ENCODE data around the gene CHD5. TPM values are rescaled to one million over a fixed set of nuclear protein-coding genes. Genes with fewer than 3 reads are reported as not detected.
"Not testable (repeated sequence)": the region's sequence is repeated elsewhere in the genome, so short reads cannot be mapped to it uniquely, and the experiment has no call there.

The CHD5 gene
- total RNA-seq, 1 experiment from 2014 or later, result 0.53 TPM

DNA sequence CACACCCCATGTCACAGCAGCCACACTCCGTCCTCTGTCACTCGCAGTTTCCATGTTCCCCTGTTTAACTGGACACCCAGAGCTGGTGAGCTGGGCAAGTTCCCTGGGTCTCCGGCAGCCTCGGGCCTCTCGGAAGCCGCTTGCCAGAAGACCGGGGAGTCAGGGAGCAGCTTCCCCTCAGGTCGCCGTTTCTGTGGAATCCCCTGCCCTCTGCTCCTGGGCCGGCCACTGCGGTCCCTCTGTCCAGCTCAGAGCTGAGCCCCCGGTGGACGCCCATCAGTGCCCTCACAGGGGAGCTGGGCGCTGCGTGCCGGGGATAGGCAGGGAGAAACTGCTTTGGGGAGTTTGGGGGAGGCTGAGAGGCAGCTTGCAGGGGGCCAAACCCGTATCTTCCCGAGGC, 96.7 kb downstream of the CHD5 start:
- Histone ChIP-seq H3K27me3 (replicated peaks) (no peaks in the 10 kb centered on the region), H3K9me3 (replicated peaks) (no peaks in the 10 kb centered on the region)

DNA sequence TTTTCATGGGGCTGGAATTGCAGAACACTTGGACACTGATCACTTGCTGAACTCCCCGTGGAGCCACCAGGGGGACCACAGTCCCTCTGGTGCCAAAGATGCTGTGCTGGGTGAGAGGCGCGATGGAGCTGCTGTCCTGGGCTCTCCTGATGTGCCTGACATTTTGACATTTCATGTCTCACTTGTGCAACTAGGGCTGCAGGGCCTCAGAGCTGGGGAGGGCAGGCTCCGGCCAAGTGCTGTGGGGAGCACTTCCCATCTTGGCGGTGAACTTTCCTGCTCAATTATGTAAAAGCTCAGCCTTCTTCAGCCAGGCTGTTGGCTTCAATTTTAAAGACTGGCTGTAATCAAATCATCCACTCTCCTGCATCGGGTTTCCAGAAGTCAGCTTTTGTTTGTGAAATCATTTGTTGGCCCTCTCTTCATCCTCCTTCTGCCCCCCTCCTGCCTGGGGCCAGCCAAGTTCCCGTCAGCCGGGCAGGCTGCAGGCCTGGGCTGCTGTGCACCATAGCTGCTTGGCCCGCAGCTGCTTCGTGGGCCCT, 97.6 kb downstream of the CHD5 start:
- no peaks in the 10 kb centered on the region for H3K36me3 ChIP-seq
- no peaks in the 10 kb centered on the region for H3K27me3 ChIP-seq (replicated peaks)
- H3K4me1 ChIP-seq (replicated peaks), result no peaks in the 10 kb centered on the region
- no peak overlapping the region for H3K27ac ChIP-seq
- H3K9me3 ChIP-seq (replicated peaks), result no peaks in the 10 kb centered on the region
- H3K4me3 ChIP-seq, result no peak overlapping the region
- no peak for DNase-seq (ENCODE audit: low read depth in 1 of 2, low spot score in 2 of 2)

More for the DNA sequence above, 96.7 kb downstream of the CHD5 start:
- Histone ChIP-seq H3K27ac (no peak overlapping the region), H3K4me1 (replicated peaks) (no peaks in the 10 kb centered on the region), H3K4me3 (no peak overlapping the region), H3K36me3 (no peaks in the 10 kb centered on the region)
- DNase-seq (ENCODE audit: low read depth in 1 of 2, low spot score in 2 of 2), result no peak

DNA sequence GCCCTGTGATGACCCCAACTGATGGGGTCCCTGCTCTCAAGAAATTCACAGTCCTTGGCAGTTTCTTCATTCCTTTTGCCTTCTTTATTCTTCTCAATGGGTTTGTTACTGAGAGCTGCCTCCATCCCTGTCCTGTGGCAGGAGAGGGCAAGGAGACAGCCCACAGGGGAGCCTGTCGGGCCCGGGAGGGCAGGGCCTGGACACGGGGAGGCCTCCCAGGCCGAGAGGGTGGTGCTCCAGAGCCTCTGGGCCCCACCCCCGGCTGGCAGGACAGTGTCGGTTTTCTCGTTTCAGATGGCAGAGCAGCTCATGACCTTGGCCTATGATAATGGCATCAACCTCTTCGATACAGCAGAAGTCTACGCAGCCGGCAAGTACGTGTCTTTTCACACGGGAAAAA, 98.2 kb downstream of the CHD5 start:
- no peak overlapping the region for H3K27ac ChIP-seq
- H3K9me3 ChIP-seq (replicated peaks), result no peaks in the 10 kb centered on the region
- no peaks in the 10 kb centered on the region for H3K27me3 ChIP-seq (replicated peaks)
- no peak overlapping the region for H3K4me3 ChIP-seq
- no peak for DNase-seq (ENCODE audit: low read depth in 1 of 2, low spot score in 2 of 2)
- no peaks in the 10 kb centered on the region for H3K36me3 ChIP-seq
- H3K4me1 ChIP-seq (replicated peaks), result no peaks in the 10 kb centered on the region

DNA sequence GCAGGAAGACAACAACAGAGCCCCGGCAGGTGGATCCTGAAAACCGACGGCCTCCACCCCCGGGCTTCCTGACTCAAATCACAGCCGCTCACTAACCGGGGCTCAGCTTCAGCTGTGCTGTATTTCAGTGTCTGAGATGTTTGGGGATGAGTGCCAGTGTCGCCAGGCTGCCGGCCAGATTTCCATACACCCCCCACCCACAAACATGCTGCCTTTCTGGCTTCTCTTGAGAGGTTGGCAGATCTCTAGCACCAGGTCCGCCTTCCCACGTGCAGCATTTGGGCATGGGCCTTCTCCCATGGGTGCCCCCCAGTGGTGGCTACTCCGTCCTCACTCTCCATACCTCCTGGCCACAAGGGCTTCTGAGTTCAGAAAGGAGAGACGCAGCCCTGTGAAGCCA, 99.7 kb downstream of the CHD5 start:
- Histone ChIP-seq H3K4me3 (no peak overlapping the region), H3K27ac (no peak overlapping the region), H3K9me3 (replicated peaks) (no peaks in the 10 kb centered on the region), H3K27me3 (replicated peaks) (no peaks in the 10 kb centered on the region), H3K36me3 (no peaks in the 10 kb centered on the region), H3K4me1 (replicated peaks) (no peaks in the 10 kb centered on the region)
- DNase-seq (ENCODE audit: low read depth in 1 of 2, low spot score in 2 of 2), result no peak

DNA sequence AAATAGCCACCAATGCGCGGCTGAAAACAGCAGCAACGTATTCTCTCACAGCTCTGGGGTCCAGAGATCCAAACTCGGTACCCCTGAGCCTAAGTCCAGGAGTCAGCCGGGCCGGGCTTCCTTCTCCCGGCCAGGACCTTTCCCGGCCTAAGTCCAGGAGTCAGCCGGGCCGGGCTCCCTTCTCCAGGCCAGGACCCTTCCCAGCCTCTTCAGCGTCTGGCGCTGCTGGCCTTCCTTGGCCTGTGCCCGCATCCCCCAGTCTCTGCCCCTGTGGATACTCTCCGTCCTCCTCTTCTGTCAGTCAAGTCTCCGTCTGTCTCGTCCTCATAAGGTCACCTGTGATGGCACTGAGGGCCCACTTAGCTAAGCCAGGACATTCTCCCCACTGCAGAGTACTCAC, 102.2 kb downstream of the CHD5 start:
- Histone ChIP-seq H3K36me3 (no peaks in the 10 kb centered on the region), H3K4me1 (replicated peaks) (no peaks in the 10 kb centered on the region), H3K4me3 (no peak overlapping the region)

DNA sequence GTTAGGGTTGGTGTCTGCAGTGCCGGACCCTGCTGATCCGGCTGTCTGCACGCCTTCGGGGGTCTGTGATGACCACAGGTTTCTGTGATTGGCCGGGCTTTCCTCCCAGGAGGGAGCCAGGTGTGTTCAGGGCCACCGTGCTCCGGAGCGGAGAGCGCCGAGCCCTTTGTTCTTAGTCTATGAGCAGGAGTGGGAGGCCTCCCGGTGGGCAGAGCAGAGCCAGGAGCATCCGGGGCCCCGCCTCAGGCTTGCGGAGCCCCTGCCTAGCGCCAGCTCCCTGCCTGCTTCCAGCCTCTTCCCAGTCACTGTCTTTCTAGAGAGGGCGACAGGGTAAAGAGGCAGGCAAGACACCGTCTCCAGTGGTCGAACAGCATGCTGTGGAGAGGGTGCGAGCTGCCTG, 102.6 kb downstream of the CHD5 start:
- no peak for DNase-seq (ENCODE audit: low read depth in 1 of 2, low spot score in 2 of 2)
- no peak overlapping the region for H3K4me3 ChIP-seq
- H3K27ac ChIP-seq, result no peak overlapping the region
- H3K4me1 ChIP-seq (replicated peaks), result no peaks in the 10 kb centered on the region
- H3K27me3 ChIP-seq (replicated peaks), result no peaks in the 10 kb centered on the region
- no peaks in the 10 kb centered on the region for H3K36me3 ChIP-seq
- H3K9me3 ChIP-seq (replicated peaks), result no peaks in the 10 kb centered on the region

More for the DNA sequence above, 102.2 kb downstream of the CHD5 start:
- Histone ChIP-seq H3K27me3 (replicated peaks) (no peaks in the 10 kb centered on the region), H3K9me3 (replicated peaks) (no peaks in the 10 kb centered on the region), H3K27ac (no peak overlapping the region)
- DNase-seq (ENCODE audit: low read depth in 1 of 2, low spot score in 2 of 2), result no peak

DNA sequence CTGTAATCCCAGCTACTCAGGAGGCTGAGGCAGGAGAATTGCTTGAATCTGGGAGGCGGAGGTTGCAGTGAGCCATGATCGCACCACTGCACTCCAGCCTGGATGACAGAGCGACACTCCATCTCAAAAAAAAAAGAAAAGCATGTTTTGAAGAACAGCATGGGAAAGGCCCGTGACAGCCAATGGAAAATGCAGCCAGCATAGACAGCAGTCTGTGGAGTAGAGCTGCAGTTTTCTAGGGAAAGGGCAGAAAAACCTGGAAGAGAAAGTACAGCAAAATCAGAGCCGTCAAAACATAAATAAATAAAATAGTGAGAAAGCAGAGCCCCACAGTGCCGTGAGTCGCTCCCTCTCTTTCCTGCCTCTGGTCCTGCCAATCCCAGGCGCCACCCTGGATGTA, 103.1 kb downstream of the CHD5 start:
- H3K4me1 ChIP-seq (replicated peaks); H3K9me3 ChIP-seq (replicated peaks); H3K4me3 ChIP-seq; H3K27ac ChIP-seq; H3K27me3 ChIP-seq (replicated peaks); H3K36me3 ChIP-seq; DNase-seq (ENCODE audit: low read depth in 1 of 2, low spot score in 2 of 2): not testable (repeated sequence)

DNA sequence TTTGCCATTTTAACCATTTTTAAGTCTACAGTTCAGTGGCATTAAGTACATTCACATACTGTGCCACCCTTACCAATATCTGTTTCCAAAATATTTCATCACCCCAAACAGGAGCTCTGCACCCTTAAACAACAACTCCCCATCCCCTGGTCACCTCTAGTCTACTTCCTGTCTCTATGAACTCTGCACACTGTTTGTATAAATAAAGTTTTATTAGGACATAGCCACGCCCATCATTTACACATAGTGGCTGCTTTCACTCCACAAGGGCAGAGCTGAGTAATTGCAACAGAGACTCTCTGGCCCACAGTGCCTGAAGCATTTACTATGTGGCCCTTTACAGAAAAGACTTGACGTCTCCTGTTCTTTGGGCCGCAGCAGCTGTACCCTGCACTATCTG, 104.4 kb downstream of the CHD5 start:
- Histone ChIP-seq H3K36me3 (no peaks in the 10 kb centered on the region), H3K4me3 (no peak overlapping the region), H3K27me3 (replicated peaks) (no peaks in the 10 kb centered on the region), H3K4me1 (replicated peaks) (no peaks in the 10 kb centered on the region), H3K9me3 (replicated peaks) (no peaks in the 10 kb centered on the region), H3K27ac (no peak overlapping the region)
- no peak for DNase-seq (ENCODE audit: low read depth in 1 of 2, low spot score in 2 of 2)

DNA sequence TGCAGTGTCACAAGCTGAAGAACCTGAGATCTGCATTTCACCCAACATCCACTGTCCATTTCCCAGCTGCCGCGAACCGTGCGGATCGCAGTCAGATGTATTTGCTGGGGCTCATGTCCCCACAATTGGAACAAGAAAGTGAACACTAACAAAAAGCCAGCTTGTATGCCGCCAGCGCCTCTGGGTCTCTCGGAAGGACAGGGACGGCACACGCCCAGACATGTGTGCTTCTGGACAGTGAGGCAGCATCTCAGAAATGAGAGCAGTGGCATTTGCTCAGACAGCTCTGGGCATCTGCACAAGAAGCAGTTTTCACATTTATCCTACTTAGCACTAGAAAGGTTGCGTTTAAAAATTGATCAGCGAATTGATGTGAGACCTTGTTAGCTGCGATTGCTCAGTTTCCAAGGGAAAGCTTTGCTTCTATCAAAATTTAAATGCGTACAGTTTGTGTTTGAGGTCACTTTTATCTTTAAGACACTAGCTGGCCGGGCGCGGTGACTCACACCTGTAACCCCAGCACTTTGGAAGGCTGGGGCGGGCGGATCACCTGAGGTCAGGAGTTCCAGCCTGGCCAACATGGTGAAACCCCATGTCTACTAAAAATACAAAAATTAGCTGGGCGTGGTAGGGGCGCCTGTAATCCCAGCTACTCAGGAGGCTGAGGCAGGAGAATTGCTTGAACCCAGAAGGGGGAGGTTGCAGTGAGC, 105.8 kb downstream of the CHD5 start:
- no peak overlapping the region for H3K4me3 ChIP-seq
- no peak overlapping the region for H3K27ac ChIP-seq

DNA sequence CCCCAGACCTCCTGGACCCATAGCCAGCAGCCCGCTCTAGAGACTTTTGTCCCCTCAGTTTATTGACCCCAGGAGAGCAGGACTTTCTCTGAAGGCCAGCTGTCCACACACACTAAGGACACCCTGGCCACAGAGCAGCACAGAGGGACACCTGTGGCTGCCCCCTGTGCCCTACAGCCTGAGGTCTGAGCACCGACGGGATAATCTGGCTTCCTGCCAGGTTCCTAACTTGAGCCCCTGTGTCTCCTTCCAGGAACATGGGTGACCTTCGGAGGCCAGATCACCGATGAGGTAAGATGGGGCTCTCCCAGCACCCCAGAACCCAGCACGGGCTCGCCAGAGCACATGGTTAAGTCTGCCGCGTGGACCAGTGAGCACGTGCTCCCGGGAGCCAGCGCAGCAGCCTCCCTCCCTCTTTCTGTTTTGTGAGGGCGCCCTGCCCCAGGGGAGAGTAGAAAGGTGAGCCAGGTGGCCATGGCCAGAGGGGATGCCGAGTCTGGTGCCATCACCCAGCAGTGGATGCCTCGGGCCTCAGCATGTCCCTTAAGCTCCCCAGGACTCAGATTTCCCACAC, 106.6 kb downstream of the CHD5 start:
- no peaks in the 10 kb centered on the region for H3K9me3 ChIP-seq (replicated peaks)
- H3K27ac ChIP-seq, result no peak overlapping the region
- no peaks in the 10 kb centered on the region for H3K27me3 ChIP-seq (replicated peaks)
- no peak overlapping the region for H3K4me3 ChIP-seq
- H3K36me3 ChIP-seq, result no peaks in the 10 kb centered on the region
- no peaks in the 10 kb centered on the region for H3K4me1 ChIP-seq (replicated peaks)
- DNase-seq (ENCODE audit: low read depth in 1 of 2, low spot score in 2 of 2), result no peak

More for the DNA sequence above, 105.8 kb downstream of the CHD5 start:
- DNase-seq (ENCODE audit: low read depth in 1 of 2, low spot score in 2 of 2), result no peak
- H3K9me3 ChIP-seq (replicated peaks), result no peaks in the 10 kb centered on the region
- no peaks in the 10 kb centered on the region for H3K4me1 ChIP-seq (replicated peaks)
- H3K27me3 ChIP-seq (replicated peaks), result no peaks in the 10 kb centered on the region
- H3K36me3 ChIP-seq, result no peaks in the 10 kb centered on the region

DNA sequence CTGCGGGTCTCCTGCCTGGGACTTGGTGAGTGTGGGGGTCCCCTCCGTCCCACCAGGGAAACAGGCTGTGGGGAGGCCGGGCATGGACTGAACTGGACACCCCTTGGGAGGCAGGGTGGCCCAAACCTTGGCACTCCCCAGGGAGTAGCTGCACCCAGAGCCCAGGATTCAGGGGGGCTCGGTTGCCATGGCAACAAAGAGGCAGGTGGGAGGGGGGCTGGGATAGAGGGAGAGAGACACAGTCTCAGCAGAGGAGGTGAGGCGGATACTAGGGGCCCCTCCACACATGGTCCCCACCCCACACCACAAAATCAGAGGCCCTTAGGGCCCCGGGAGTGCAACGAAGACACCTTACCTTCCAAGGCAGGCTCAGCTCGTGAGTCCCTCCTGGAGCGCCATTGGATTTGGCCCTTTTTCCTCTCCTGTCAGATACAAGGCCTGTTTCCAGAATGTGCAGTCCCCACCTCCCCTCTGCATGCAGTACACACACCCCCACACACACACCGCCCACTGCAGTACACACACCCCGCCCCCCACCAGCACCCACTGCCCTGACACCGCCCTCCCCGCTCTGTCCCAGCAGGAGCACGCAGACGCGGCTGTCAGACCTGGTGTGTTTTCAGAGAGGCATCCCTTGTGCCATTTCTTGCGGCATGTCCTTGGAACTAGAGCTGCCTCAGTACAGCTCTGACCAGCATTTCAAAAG, 107.2 kb downstream of the CHD5 start:
- H3K4me1 ChIP-seq (replicated peaks), result no peaks in the 10 kb centered on the region
- H3K27me3 ChIP-seq (replicated peaks), result no peaks in the 10 kb centered on the region
- H3K36me3 ChIP-seq, result no peaks in the 10 kb centered on the region
- H3K27ac ChIP-seq, result no peak overlapping the region
- no peak overlapping the region for H3K4me3 ChIP-seq
- no peak for DNase-seq (ENCODE audit: low read depth in 1 of 2, low spot score in 2 of 2)
- H3K9me3 ChIP-seq (replicated peaks), result no peaks in the 10 kb centered on the region

DNA sequence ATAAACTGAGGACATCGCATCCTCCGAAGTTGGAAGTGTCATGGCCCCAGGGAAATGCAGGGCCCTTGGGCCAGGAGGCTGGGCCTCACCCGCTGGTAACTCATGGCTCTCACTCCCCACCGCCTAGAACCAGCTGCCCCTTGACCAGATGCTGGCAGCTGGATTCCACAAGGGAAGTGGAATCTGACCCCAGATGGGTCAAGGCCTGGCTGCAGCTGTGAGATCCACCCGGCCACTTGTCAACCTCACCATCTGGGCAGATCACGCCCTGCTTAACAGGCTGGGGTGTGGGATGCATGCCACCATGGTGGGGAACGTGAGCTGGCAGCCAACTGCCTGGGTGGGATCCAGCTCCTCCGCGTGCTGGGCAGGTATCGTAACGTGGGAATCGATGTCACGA, 108.9 kb downstream of the CHD5 start:
- DNase-seq (ENCODE audit: low read depth in 1 of 2, low spot score in 2 of 2), result no peak
- Histone ChIP-seq H3K9me3 (replicated peaks) (no peaks in the 10 kb centered on the region), H3K36me3 (no peaks in the 10 kb centered on the region), H3K4me1 (replicated peaks) (no peaks in the 10 kb centered on the region), H3K27ac (no peak overlapping the region), H3K4me3 (no peak overlapping the region), H3K27me3 (replicated peaks) (no peaks in the 10 kb centered on the region)

DNA sequence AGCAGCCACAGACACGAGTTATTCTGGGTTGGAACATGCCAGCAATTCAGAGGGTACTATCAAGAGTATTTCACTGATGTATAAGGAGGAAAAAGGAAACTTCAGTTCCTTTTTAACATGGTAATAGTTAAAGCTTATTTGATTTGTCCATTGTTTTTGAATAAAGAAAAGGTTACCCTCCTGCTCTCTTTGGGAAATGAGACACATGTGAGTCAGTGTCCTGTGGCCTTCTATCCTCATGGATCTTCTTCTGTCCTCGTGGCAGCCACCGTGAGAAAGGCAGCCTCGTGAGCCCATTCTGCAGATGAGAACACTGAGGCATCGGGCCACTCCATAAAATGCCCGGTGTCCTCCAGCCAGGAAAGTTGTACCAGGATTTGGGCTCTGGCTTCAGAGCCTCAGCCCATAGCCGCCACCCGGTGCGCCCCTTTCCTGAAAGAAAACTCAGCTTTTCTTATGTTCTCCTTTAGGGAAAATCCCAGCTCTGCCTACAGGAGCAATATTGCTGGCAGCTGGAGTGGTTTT, 109.6 kb downstream of the CHD5 start:
- H3K4me3 ChIP-seq, result no peak overlapping the region
- DNase-seq (ENCODE audit: low read depth in 1 of 2, low spot score in 2 of 2), result no peak
- no peak overlapping the region for H3K27ac ChIP-seq
- H3K36me3 ChIP-seq, result no peaks in the 10 kb centered on the region
- no peaks in the 10 kb centered on the region for H3K9me3 ChIP-seq (replicated peaks)
- no peaks in the 10 kb centered on the region for H3K27me3 ChIP-seq (replicated peaks)
- H3K4me1 ChIP-seq (replicated peaks), result no peaks in the 10 kb centered on the region

DNA sequence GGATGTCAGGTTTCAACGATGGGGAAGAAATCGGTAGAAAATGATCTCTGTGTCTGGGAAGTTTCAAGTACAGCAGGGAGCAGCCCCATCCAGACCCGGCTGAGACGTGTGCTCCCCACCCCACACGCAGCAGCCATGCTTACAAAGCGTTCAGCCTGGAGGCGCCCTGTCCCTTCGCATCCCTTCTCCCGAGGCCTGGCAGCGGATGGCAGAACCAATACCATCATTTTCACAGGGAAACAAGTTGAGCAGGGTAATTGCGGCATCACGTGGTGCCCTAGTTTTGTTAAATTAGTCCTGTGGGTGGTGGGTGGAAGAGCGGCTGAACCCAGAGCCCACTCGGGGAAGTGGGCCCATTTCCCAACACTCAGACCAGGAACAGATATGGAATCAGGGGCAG, 110.5 kb downstream of the CHD5 start:
- H3K27me3 ChIP-seq (replicated peaks), result no peaks in the 10 kb centered on the region
- no peaks in the 10 kb centered on the region for H3K36me3 ChIP-seq
- DNase-seq (ENCODE audit: low read depth in 1 of 2, low spot score in 2 of 2), result no peak
- H3K9me3 ChIP-seq (replicated peaks), result no peaks in the 10 kb centered on the region
- no peaks in the 10 kb centered on the region for H3K4me1 ChIP-seq (replicated peaks)
- no peak overlapping the region for H3K4me3 ChIP-seq
- H3K27ac ChIP-seq, result no peak overlapping the region
